ENCODE data around the gene LBHD2. TPM values are rescaled to one million over a fixed set of nuclear protein-coding genes. Genes with fewer than 3 reads are reported as not detected.

Gene LBHD2
- total and polyA plus RNA-seq, 2 of the 8 experiments (the other 6 are each of a cell fraction or from before 2014, with no cell fraction given): not detected

GRCh38 chr14:103070971-103071542, 13.0 kb upstream of the LBHD2 start:
- Histone ChIP-seq H3K14ac (ENCODE audit: insufficient read length) (no peak overlapping the region), H4K20me1 (replicated peaks in 1 of 2; ENCODE audit: control insufficient read depth in 1 of 2, insufficient read depth in 2 of 2, low read length in 2 of 2) (no peaks in the 10 kb centered on the region), H4K5ac (ENCODE audit: insufficient read length, low read depth, low read length) (no peak overlapping the region), H4K8ac (ENCODE audit: extremely low read depth, insufficient read depth, low read length) (peak overlapping the region; percentile 14; the same call in 1 of the 2 replicates), H3K4me1 (replicated peaks in 1 of 4; ENCODE audit: control insufficient read depth in 3 of 4, insufficient read depth in 4 of 4, low read length in 3 of 4) (peaks cover 0 to 6% (median 2%) of the 10 kb centered on the region in 4 experiments; a peak in 2 of 7 replicates), H4K91ac (replicated peaks; ENCODE audit: insufficient read length, low read length) (no peak overlapping the region), H3K79me1 (ENCODE audit: low read depth, low read length) (no peaks in the 10 kb centered on the region), H2AK5ac (ENCODE audit: low read depth, low read length) (no peak overlapping the region), H3K4me3 (ENCODE audit: extremely low read depth in 1 of 4, insufficient read depth in 2 of 4, low read depth in 3 of 4, low read length in 4 of 4) (no peak overlapping the region), H3K18ac (ENCODE audit: extremely low read depth, low read length) (no peak overlapping the region), H3K23ac (ENCODE audit: insufficient read length) (no peak overlapping the region), H3K56ac (replicated peaks; ENCODE audit: insufficient read length, low read depth, low read length) (no peak overlapping the region), H2BK120ac (replicated peaks; ENCODE audit: low read depth, low read length) (no peak overlapping the region), H3K9ac (replicated peaks in 1 of 4; ENCODE audit: extremely low read depth in 1 of 4, low read depth in 3 of 4, low read length in 3 of 4) (no peak overlapping the region), H3K9me3 (ENCODE audit: insufficient read depth in 2 of 2, low read depth in 1 of 2, low read length in 1 of 2) (no peaks in the 10 kb centered on the region), H3K79me2 (ENCODE audit: control insufficient read depth in 1 of 2, insufficient read depth in 2 of 2, low read length in 2 of 2) (no peaks in the 10 kb centered on the region), H3K36me3 (ENCODE audit: control insufficient read depth in 2 of 4, insufficient read depth in 4 of 4, low read length in 3 of 4) (no peaks in the 10 kb centered on the region), H2BK15ac (ENCODE audit: low read length) (no peak overlapping the region), H2BK20ac (ENCODE audit: low read length) (no peak overlapping the region), H3K4me2 (ENCODE audit: insufficient read depth in 1 of 2, low read depth in 2 of 2, low read length in 2 of 2) (no peak overlapping the region), H3K23me2 (ENCODE audit: low read depth, low read length) (peaks cover 6% of the 10 kb centered on the region; the same call in 1 of the 2 replicates), H2AFZ (ENCODE audit: low read length) (no peak overlapping the region), H3K27ac (ENCODE audit: low read depth, low read length) (no peak overlapping the region), H2BK5ac (ENCODE audit: low read depth, low read length) (no peak overlapping the region), H2BK12ac (ENCODE audit: low read depth, low read length) (no peak overlapping the region), H3K27me3 (replicated peaks in 1 of 4; ENCODE audit: control insufficient read depth in 3 of 4, extremely low read depth in 1 of 4, insufficient read depth in 3 of 4, low read length in 3 of 4) (peaks cover 0 to 9% (median 2%) of the 10 kb centered on the region in 4 experiments; a peak in 1 of 7 replicates), H3K4ac (replicated peaks; ENCODE audit: insufficient read length, low read depth, low read length) (no peak overlapping the region)
- FAIRE-seq: no peak
- WGBS, 2 experiments (ENCODE audit: extremely low coverage in 1 of 2, insufficient coverage in 1 of 2, insufficient read length in 1 of 2, insufficient replicate concordance in 2 of 2, low coverage in 1 of 2, low lambda C conversion rate in 2 of 2, missing lambda C conversion rate in 1 of 2): 82% methylated on average over 19 of the region's 21 CpGs; no CpG with 5 or more reads in 1 of the 2 experiments
- ChIA-PET CTCF (ENCODE audit: partially characterized antibody) (interaction anchor here (1.0 to 2.2 kb wide), 4 partner anchors 11 to 203 kb away, joined by 3 to 9 read pairs (median 4); no protein-coding TSS in a partner anchor), POLR2A (ENCODE audit: partially characterized antibody) (no interaction called here)
- no peak for DNase-seq (ENCODE audit: low read depth in 1 of 2, low spot score in 2 of 2)
- no peak for TF ChIP-seq ATF3 (IDR thresholded peaks at IDR 0.05; ENCODE audit: insufficient read depth, low read depth, low read length)
- no peak for TF ChIP-seq CHD1 (IDR thresholded peaks at IDR 0.05; ENCODE audit: low read depth, low read length)
- TF ChIP-seq CTCF (IDR thresholded peaks at IDR 0.05; ENCODE audit: control extremely low read depth in 1 of 3, insufficient read depth in 1 of 3, low read depth in 1 of 3, low read length in 3 of 3): no peak
- TF ChIP-seq TAF1 (IDR thresholded peaks at IDR 0.05; ENCODE audit: low read depth, low read length): no peak
- TF ChIP-seq E2F6 (IDR thresholded peaks at IDR 0.05): no peak
- no peak for TF ChIP-seq GABPA (IDR thresholded peaks at IDR 0.05; ENCODE audit: borderline replicate concordance, insufficient read depth, low read length)
- TF ChIP-seq CBX5 (IDR thresholded peaks at IDR 0.05; ENCODE audit: low read depth, low read length): no peak
- no peak for TF ChIP-seq NRF1 (IDR thresholded peaks at IDR 0.05; ENCODE audit: low read depth, low read length)
- TF ChIP-seq TCF12 (IDR thresholded peaks at IDR 0.05; ENCODE audit: low read depth, low read length): no peak
